Mucosa of stomach (tissue), 1 donor: ENCODE measurements around the gene ITPR1.
A peak's percentile ranks its signal among the peaks of the same experiment; 100 is the strongest.

ENCODE experiments used
- H3K27me3 ChIP-seq: one replicate; pipeline ENCODE4 v1.7.0; 2013; ENCODE audit warnings: mild to moderate bottlenecking, low read length; ENCODE audit not compliant: control insufficient read depth, insufficient read depth
- H3K36me3 ChIP-seq: one replicate; pipeline ENCODE4 v1.7.0; 2013; ENCODE audit warnings: low read length; ENCODE audit not compliant: control insufficient read depth, insufficient read depth
- H3K4me1 ChIP-seq: one replicate; pipeline ENCODE4 v1.7.0; 2013; ENCODE audit warnings: mild to moderate bottlenecking, low read length; ENCODE audit not compliant: control insufficient read depth, insufficient read depth
- H3K4me3 ChIP-seq: one replicate; pipeline ENCODE4 v1.7.0; 2013; ENCODE audit warnings: low read length
- H3K9ac ChIP-seq: one replicate; pipeline ENCODE4 v1.7.0; 2013; ENCODE audit warnings: mild to moderate bottlenecking, low read length, moderate library complexity
- H3K9me3 ChIP-seq: one replicate; pipeline ENCODE4 v1.7.0; 2013; ENCODE audit warnings: mild to moderate bottlenecking, low read length, moderate library complexity; ENCODE audit not compliant: control insufficient read depth
- donor health status: Pancreatic carcinoma.

The ITPR1 gene

GRCh38 chr3:4859788-4860187 lies 366.6 kb downstream of the ITPR1 start:
- H3K9me3 ChIP-seq: no peaks in the 10 kb centered on the region
- no peak overlapping the region for H3K9ac ChIP-seq
- no peaks in the 10 kb centered on the region for H3K27me3 ChIP-seq
- no peaks in the 10 kb centered on the region for H3K4me1 ChIP-seq
- H3K36me3 ChIP-seq: no peaks in the 10 kb centered on the region
- H3K4me3 ChIP-seq: no peak overlapping the region

GRCh38 chr3:4862973-4863372 lies 369.8 kb downstream of the ITPR1 start:
- Histone ChIP-seq H3K4me3 (no peak overlapping the region), H3K27me3 (no peaks in the 10 kb centered on the region), H3K9me3 (no peaks in the 10 kb centered on the region), H3K36me3 (no peaks in the 10 kb centered on the region), H3K4me1 (peaks cover 14% of the 10 kb centered on the region), H3K9ac (no peak overlapping the region)

GRCh38 chr3:4864503-4864902 lies 371.4 kb downstream of the ITPR1 start:
- Histone ChIP-seq H3K27me3 (no peaks in the 10 kb centered on the region), H3K36me3 (no peaks in the 10 kb centered on the region), H3K4me1 (peaks cover 22% of the 10 kb centered on the region), H3K4me3 (no peak overlapping the region), H3K9ac (no peak overlapping the region), H3K9me3 (no peaks in the 10 kb centered on the region)

DNA sequence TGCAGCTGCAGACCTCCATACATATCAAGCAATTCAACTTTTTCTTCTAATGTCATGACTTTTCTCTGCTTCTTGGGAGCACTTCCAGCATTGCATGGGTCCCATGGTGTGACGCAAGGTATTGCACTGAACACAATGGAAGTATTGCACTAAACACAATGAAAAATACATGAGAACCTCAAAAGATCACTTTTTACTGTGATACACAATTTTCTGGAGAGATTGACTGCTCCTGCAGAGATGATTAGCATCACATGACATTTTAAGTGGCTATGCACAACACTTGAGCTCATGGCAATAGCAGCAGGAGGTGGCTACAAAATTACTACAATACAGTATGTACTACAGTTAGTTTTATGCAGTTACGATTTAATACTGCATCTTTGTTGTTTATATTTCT lies 372.6 kb downstream of the ITPR1 start:
- Histone ChIP-seq H3K4me1 (peaks cover 22% of the 10 kb centered on the region), H3K36me3 (no peaks in the 10 kb centered on the region), H3K27me3 (no peaks in the 10 kb centered on the region), H3K9me3 (no peaks in the 10 kb centered on the region), H3K4me3 (no peak overlapping the region), H3K9ac (no peak overlapping the region)

GRCh38 chr3:4866866-4867265 lies 373.7 kb downstream of the ITPR1 start:
- H3K4me1 ChIP-seq: peaks cover 22% of the 10 kb centered on the region
- H3K4me3 ChIP-seq: no peak overlapping the region
- no peaks in the 10 kb centered on the region for H3K9me3 ChIP-seq
- H3K27me3 ChIP-seq: no peaks in the 10 kb centered on the region
- H3K36me3 ChIP-seq: no peaks in the 10 kb centered on the region
- H3K9ac ChIP-seq: peak overlapping the region; percentile 77

- no peaks in the 10 kb centered on the region for H3K4me1 ChIP-seq
Observed at GRCh38 chr3:4877173-4877787, 384.1 kb downstream of the ITPR1 start.

GRCh38 chr3:4880850-4881249 lies 387.7 kb downstream of the ITPR1 start:
- H3K36me3 ChIP-seq: no peaks in the 10 kb centered on the region
- H3K9ac ChIP-seq: no peak overlapping the region
- no peaks in the 10 kb centered on the region for H3K27me3 ChIP-seq
- peaks cover 7% of the 10 kb centered on the region for H3K4me1 ChIP-seq
- no peak overlapping the region for H3K4me3 ChIP-seq
- no peaks in the 10 kb centered on the region for H3K9me3 ChIP-seq

More at GRCh38 chr3:4877173-4877787, 384.1 kb downstream of the ITPR1 start:
- H3K9ac ChIP-seq: no peak overlapping the region
- no peak overlapping the region for H3K4me3 ChIP-seq
- H3K36me3 ChIP-seq: no peaks in the 10 kb centered on the region
- no peaks in the 10 kb centered on the region for H3K27me3 ChIP-seq
- H3K9me3 ChIP-seq: no peaks in the 10 kb centered on the region

GRCh38 chr3:4882548-4882947 lies 389.4 kb downstream of the ITPR1 start:
- Histone ChIP-seq H3K9ac (no peak overlapping the region), H3K36me3 (no peaks in the 10 kb centered on the region), H3K4me3 (no peak overlapping the region), H3K27me3 (no peaks in the 10 kb centered on the region), H3K9me3 (no peaks in the 10 kb centered on the region), H3K4me1 (peaks cover 14% of the 10 kb centered on the region)

DNA sequence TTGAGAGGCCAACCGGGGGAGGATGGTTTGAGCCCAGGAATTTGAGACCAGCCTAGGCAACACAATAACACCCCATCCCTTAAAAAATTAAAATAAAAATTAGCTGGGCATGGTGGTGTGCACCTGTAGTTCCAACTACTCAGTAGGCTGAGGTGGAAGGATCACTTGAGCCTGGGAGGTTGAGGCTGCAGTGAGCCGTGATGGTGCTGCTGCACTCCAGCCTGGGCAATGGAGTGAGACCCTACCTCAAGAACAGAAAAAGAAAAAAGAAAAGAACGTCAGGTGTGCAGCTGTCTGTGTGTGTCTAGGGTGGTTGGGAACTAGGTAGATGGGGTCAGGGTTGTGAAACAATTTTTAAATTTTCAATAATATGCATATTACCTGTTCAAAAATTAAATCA lies 389.9 kb downstream of the ITPR1 start:
- no peaks in the 10 kb centered on the region for H3K36me3 ChIP-seq
- peaks cover 14% of the 10 kb centered on the region for H3K4me1 ChIP-seq
- H3K9ac ChIP-seq: no peak overlapping the region
- no peaks in the 10 kb centered on the region for H3K9me3 ChIP-seq
- H3K4me3 ChIP-seq: no peak overlapping the region
- H3K27me3 ChIP-seq: no peaks in the 10 kb centered on the region

GRCh38 chr3:4884888-4885287 lies 391.7 kb downstream of the ITPR1 start:
- Histone ChIP-seq H3K36me3 (no peaks in the 10 kb centered on the region), H3K9me3 (no peaks in the 10 kb centered on the region), H3K4me1 (peaks cover 14% of the 10 kb centered on the region), H3K9ac (no peak overlapping the region), H3K4me3 (no peak overlapping the region), H3K27me3 (no peaks in the 10 kb centered on the region)

DNA sequence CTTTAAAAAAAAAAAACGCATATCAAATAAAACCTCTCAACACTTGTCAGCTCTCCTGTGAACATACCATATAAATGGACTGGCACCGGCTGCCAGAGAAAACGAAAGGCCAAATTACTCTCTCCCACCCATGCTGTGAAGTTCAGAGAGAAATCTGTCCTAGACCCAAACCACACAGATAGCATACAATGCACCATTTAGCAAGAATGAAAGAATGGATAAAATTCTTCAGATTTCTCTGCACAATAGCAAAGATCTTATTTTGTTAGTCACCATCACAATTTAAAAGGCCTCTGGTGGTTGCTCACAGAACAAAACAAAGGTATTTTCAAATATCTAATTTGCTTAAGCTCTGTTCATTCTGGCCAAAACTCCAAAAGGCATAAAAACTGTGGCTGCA lies 392.2 kb downstream of the ITPR1 start:
- Histone ChIP-seq H3K36me3 (no peaks in the 10 kb centered on the region), H3K9ac (no peak overlapping the region), H3K9me3 (no peaks in the 10 kb centered on the region), H3K4me3 (no peak overlapping the region), H3K4me1 (peaks cover 14% of the 10 kb centered on the region), H3K27me3 (no peaks in the 10 kb centered on the region)

DNA sequence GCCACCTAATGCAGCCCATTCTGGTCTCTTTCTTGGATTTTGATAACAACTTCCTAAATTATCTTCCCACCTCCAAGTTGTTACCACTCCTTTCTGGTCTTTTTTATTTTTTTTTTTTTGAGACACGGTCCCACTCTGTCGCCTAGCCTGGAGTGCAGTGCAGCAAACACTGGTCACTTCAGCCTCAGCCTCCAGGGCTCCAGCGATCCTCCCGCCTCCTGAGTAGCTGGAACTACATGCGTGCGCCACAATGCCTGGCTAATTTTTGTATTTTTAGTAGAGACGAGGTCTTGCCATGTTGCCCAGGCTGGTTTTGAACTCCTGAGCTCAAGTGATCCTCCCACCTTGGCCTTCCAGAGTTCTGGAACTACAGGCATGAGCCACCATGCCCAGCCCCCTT lies 393.3 kb downstream of the ITPR1 start:
- H3K9ac ChIP-seq: no peak overlapping the region
- no peaks in the 10 kb centered on the region for H3K36me3 ChIP-seq
- peaks cover 14% of the 10 kb centered on the region for H3K4me1 ChIP-seq
- no peaks in the 10 kb centered on the region for H3K27me3 ChIP-seq
- no peaks in the 10 kb centered on the region for H3K9me3 ChIP-seq
- H3K4me3 ChIP-seq: no peak overlapping the region

GRCh38 chr3:4887177-4887576 lies 394.0 kb downstream of the ITPR1 start:
- Histone ChIP-seq H3K36me3 (no peaks in the 10 kb centered on the region), H3K4me3 (no peak overlapping the region), H3K27me3 (no peaks in the 10 kb centered on the region), H3K4me1 (peaks cover 14% of the 10 kb centered on the region), H3K9me3 (no peaks in the 10 kb centered on the region), H3K9ac (no peak overlapping the region)
